B cell (primary cell): Measurements from ENCODE around the gene SIX5. TPM values are rescaled to one million over a fixed set of nuclear protein-coding genes. Genes with fewer than 3 reads are reported as not detected.

Experiments used
- ATAC-seq: fragments of 200-7000 bp; cut with Tn5 transposase; one replicate; pipeline ENCODE4 v1.10.0; 2021; ENCODE audit warnings: low read depth, mild to moderate bottlenecking, moderate number of reproducible peaks, moderate library complexity
- CTCF ChIA-PET: fragments of 350-600 bp; sonication (Branson Sonifier 250); formaldehyde crosslinking; loops from one replicate; lab custom pipeline; 2021; ENCODE audit warnings: antibody characterized with exemption, inconsistent platforms; lab: Charles Lee
- POLR2A ChIA-PET: fragments of 350-600 bp; sonication (Branson Sonifier 250); formaldehyde crosslinking; loops from one replicate; lab custom pipeline; 2021; ENCODE audit warnings: antibody characterized with exemption; lab: Charles Lee
- DNase-seq: peaks from one replicate; pipeline ENCODE4 v3.0.0; 2013
- H2AFZ ChIP-seq: 2 replicates; pipeline ENCODE4 v1.6.1; 2012; ENCODE audit warnings: mild to moderate bottlenecking, low read depth, low read length; ENCODE audit not compliant: insufficient read depth, poor library complexity, severe bottlenecking
- H3K27ac ChIP-seq, 2 donors: 1 replicate in 1 of 2; 2 replicates in 1 of 2; pipeline ENCODE4 v1.5.1; 2012 to 2013; ENCODE audit warnings: low read length in 2 of 2, mild to moderate bottlenecking in 2 of 2, moderate library complexity in 1 of 2
- H3K27me3 ChIP-seq, 4 experiments: fragments of 200-600 bp in 1 of 4; sonication (generic) in 1 of 4; replicated peaks in 1 of 4; 1 replicate in 2 of 4; 2 replicates in 2 of 4; pipeline versions ENCODE4 v1.6.1 to v1.7.0; 2013 to 2016; ENCODE audit warnings: low read length in 3 of 4, mild to moderate bottlenecking in 2 of 4, mixed read lengths in 1 of 4, moderate library complexity in 1 of 4; ENCODE audit not compliant: insufficient read depth in 4 of 4, control insufficient read depth in 3 of 4; ENCODE audit errors: control extremely low read depth in 1 of 4
- H3K36me3 ChIP-seq, 2 experiments: replicated peaks in 1 of 2; 1 replicate in 1 of 2; 2 replicates in 1 of 2; pipeline versions ENCODE4 v1.6.1 to v1.7.1; 2013; ENCODE audit warnings: low read length in 1 of 2; ENCODE audit not compliant: insufficient read depth in 2 of 2, control insufficient read depth in 1 of 2; ENCODE audit errors: control extremely low read depth in 1 of 2, extremely low read depth in 1 of 2
- H3K4me1 ChIP-seq, 2 donors: fragments of 200-600 bp in 1 of 2; sonication (generic) in 1 of 2; 1 replicate in 1 of 2; 2 replicates in 1 of 2; pipeline versions ENCODE4 v1.5.1 to v1.6.1; 2013 to 2017; ENCODE audit warnings: low read length in 2 of 2; ENCODE audit not compliant: control insufficient read depth in 2 of 2, insufficient read depth in 2 of 2
- H3K4me2 ChIP-seq: replicated peaks from 2 replicates; pipeline ENCODE3; 2012; ENCODE audit warnings: mild to moderate bottlenecking, low read depth, low read length; ENCODE audit not compliant: poor library complexity, severe bottlenecking
- H3K4me3 ChIP-seq, 5 experiments: fragments of 200-600 bp in 1 of 5; sonication (generic) in 1 of 5; 1 replicate in 3 of 5; 2 replicates in 2 of 5; pipeline versions ENCODE4 v1.5.1 to v1.7.0; 2011 to 2016; ENCODE audit warnings: low read length in 4 of 5, mild to moderate bottlenecking in 4 of 5, low read depth in 2 of 5, control low read depth in 1 of 5, moderate library complexity in 1 of 5; ENCODE audit not compliant: insufficient read depth in 1 of 5; ENCODE audit errors: control extremely low read depth in 1 of 5, extremely low read depth in 1 of 5
- H3K79me2 ChIP-seq: fragments of 200-600 bp; sonication (generic); one replicate; pipeline ENCODE4 v1.6.0; 2016; ENCODE audit warnings: low read length; ENCODE audit not compliant: control insufficient read depth, insufficient read depth
- H3K9ac ChIP-seq: fragments of 200-600 bp; sonication (generic); 2 replicates; pipeline ENCODE4 v1.6.1; 2017; ENCODE audit warnings: mild to moderate bottlenecking, low read length, moderate library complexity
- H3K9me3 ChIP-seq, 3 donors: one replicate each; pipeline versions ENCODE4 v1.6.1 to v1.7.1; 2013; ENCODE audit warnings: low read length in 2 of 3; ENCODE audit not compliant: control insufficient read depth in 2 of 3, insufficient read depth in 1 of 3; ENCODE audit errors: control extremely low read depth in 1 of 3
- H4K20me1 ChIP-seq: 2 replicates; pipeline ENCODE4 v1.6.0; 2012; ENCODE audit warnings: mild to moderate bottlenecking, low read length; ENCODE audit not compliant: insufficient read depth, control insufficient read depth, poor library complexity, severe bottlenecking
- H3K27ac Mint-ChIP-seq: one replicate; pipeline ENCODE4 v1.8.0; 2021; ENCODE audit warnings: mixed read lengths
- H3K27me3 Mint-ChIP-seq: one replicate; pipeline ENCODE4 v1.8.0; 2021; ENCODE audit warnings: mixed read lengths
- H3K4me1 Mint-ChIP-seq: one replicate; pipeline ENCODE4 v1.8.0; 2021; ENCODE audit warnings: mixed read lengths
- H3K4me3 Mint-ChIP-seq: one replicate; pipeline ENCODE4 v1.8.0; 2021; ENCODE audit warnings: mixed read lengths
- H3K9me3 Mint-ChIP-seq: one replicate; pipeline ENCODE4 v1.8.0; 2022; ENCODE audit warnings: mixed read lengths; ENCODE audit not compliant: insufficient read depth
- EZH2 ChIP-seq: IDR thresholded peaks from 2 replicates; pipeline ENCODE4 v1.6.1; 2012; ENCODE audit warnings: borderline replicate concordance, low read depth, mild to moderate bottlenecking, moderate library complexity, low read length; ENCODE audit not compliant: insufficient read depth, poor library complexity, severe bottlenecking
- WGBS: methylation state at CpG from one replicate; pipeline ENCODE4 v1.1.5; 2013; ENCODE audit warnings: missing lambda C conversion rate; ENCODE audit not compliant: insufficient coverage; 5-methylcytosine and 5-hydroxymethylcytosine counted together
- intact Hi-C: fragments of 100-400 bp; cut with micrococcal nuclease; formaldehyde crosslinking; loops from one replicate; pipeline ENCODE4 v1.10.0; 2022
- polyA plus RNA-seq: library from polyadenylated mRNA; depleted of rRNA; stranded (reverse); fragments of >200 nt; gene quantifications from 2 replicates; pipeline ENCODE4 v1.2.3, GENCODE V29; 2012
- total RNA-seq, 2 donors: library from RNA; stranded (reverse); fragments of 120-200 nt in 1 of 2; gene quantifications; 1 replicate in 1 of 2; 2 replicates in 1 of 2; pipeline versions ENCODE4 v1.2.3 to v1.2.4, GENCODE V29; 2013 to 2022
- TF ChIP-seq, protein P1 (sequence below): fragments of 200-600 bp; IDR thresholded peaks from one replicate; pipeline ENCODE4 v1.8.0; 2022; ENCODE audit warnings: antibody characterized with exemption, mild to moderate bottlenecking

SIX5 gene
- total and polyA plus RNA-seq, 2 donors (not counting 1 experiment from before 2014, with no cell fraction given): 1.4 to 2.1 TPM

DNA sequence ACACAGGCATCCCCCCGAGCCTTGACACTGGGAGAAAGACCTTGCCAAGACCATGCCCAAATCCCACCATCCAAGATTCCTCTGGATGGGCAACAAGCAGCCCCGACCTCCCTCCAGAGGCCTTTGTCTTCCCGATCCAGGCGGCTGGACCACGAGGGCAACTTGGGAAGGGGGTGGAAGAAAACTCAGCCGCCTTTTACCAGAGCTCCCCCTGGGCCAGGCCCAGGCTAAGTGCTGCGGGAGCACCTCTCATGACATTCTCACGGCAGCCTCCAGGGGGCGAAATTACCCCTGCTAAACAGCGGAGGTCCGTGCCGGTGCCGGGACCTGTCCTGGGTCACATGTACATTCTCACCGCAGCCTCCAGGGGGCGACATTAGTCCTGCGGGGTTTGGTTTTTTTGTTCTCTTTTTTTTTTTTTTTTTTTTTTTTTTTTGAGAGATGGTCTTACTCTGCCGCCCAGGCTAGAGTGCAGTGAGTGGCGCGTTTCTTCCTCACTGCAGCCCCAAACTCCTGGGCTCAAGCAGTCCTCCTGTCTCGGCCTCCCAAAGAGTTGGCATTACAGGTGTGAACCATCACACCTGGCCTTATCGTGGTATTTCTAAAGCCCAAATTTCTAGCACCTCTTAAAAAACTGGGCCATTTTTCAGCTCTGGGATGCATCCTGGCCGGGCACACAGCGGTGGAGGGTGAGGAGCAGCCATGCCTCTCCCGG lies 48.1 kb upstream of the SIX5 start:
- Histone ChIP-seq H2AFZ (no peak overlapping the region), H3K27me3 (peaks cover 0 to 6% (median 2%) of the 10 kb centered on the region in 4 experiments), H3K79me2 (no peaks in the 10 kb centered on the region), H3K27ac (no peak overlapping the region), H3K4me2 (peak overlapping the region; percentile 43), H3K4me1 (peaks cover 19 to 23% of the 10 kb centered on the region in 2 donors), H3K4me3 (no peak overlapping the region), H3K9me3 (no peaks in the 10 kb centered on the region), H3K36me3 (peaks cover 0 to 16% of the 10 kb centered on the region in 2 experiments), H3K9ac (no peak overlapping the region), H4K20me1 (peaks cover 14% of the 10 kb centered on the region)
- no peaks in the 10 kb centered on the region for H3K9me3 Mint-ChIP-seq
- WGBS: 32% methylated on average over 14 of the region's 24 CpGs
- ATAC-seq (peak; percentile 100), DNase-seq (peak; percentile 96)
- no peak for TF ChIP-seq EZH2
- TF ChIP-seq, protein P1, sequence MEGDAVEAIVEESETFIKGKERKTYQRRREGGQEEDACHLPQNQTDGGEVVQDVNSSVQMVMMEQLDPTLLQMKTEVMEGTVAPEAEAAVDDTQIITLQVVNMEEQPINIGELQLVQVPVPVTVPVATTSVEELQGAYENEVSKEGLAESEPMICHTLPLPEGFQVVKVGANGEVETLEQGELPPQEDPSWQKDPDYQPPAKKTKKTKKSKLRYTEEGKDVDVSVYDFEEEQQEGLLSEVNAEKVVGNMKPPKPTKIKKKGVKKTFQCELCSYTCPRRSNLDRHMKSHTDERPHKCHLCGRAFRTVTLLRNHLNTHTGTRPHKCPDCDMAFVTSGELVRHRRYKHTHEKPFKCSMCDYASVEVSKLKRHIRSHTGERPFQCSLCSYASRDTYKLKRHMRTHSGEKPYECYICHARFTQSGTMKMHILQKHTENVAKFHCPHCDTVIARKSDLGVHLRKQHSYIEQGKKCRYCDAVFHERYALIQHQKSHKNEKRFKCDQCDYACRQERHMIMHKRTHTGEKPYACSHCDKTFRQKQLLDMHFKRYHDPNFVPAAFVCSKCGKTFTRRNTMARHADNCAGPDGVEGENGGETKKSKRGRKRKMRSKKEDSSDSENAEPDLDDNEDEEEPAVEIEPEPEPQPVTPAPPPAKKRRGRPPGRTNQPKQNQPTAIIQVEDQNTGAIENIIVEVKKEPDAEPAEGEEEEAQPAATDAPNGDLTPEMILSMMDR: peak; percentile 97
- CTCF ChIA-PET: interaction anchor here (0.5 to 2.2 kb wide), 27 partner anchors 9 to 1127 kb away, joined by 3 to 23 read pairs (median 4); partner anchors contain the start of genes DMWD, IRF2BP1, SIX5 and SYMPK
- H3K27me3 Mint-ChIP-seq: peaks cover 3% of the 10 kb centered on the region
- POLR2A ChIA-PET: interaction anchor here (0.7 to 0.8 kb wide), 3 partner anchors 64 to 148 kb away, joined by 5 to 8 read pairs (median 6); no protein-coding TSS in a partner anchor
- peaks cover 11% of the 10 kb centered on the region for H3K4me1 Mint-ChIP-seq
- H3K4me3 Mint-ChIP-seq: peak overlapping the region; percentile 54
- peak overlapping the region; percentile 75 for H3K27ac Mint-ChIP-seq
- intact Hi-C loops: loop anchor here (1.0 to 2.0 kb wide), 5 partner anchors 24 to 200 kb away; partner anchors contain the start of genes DMWD and SYMPK
